Endodermal cell (in vitro differentiated cells): Measurements from ENCODE around the gene CD247. TPM values are rescaled to one million over a fixed set of nuclear protein-coding genes. Genes with fewer than 3 reads are reported as not detected.
A peak's percentile ranks its signal among the peaks of the same experiment; 100 is the strongest.

Experiments used
- DNase-seq: peaks from one replicate; pipeline ENCODE4 v3.0.0-alpha.2; 2017
- H3K27ac ChIP-seq: 2 replicates; pipeline ENCODE4 v1.5.1; 2013; ENCODE audit warnings: mild to moderate bottlenecking, low read depth, low read length, moderate library complexity
- H3K27me3 ChIP-seq: 2 replicates; pipeline ENCODE4 v1.6.1; 2013; ENCODE audit warnings: mild to moderate bottlenecking, low read length, moderate library complexity; ENCODE audit not compliant: insufficient read depth, control insufficient read depth, poor library complexity, severe bottlenecking
- H3K36me3 ChIP-seq: 2 replicates; pipeline ENCODE4 v1.7.0; 2013; ENCODE audit warnings: mild to moderate bottlenecking, low read length, moderate library complexity; ENCODE audit not compliant: control insufficient read depth, insufficient read depth
- H3K4me1 ChIP-seq: one replicate; pipeline ENCODE4 v1.7.0; 2013; ENCODE audit warnings: low read length; ENCODE audit not compliant: control insufficient read depth, insufficient read depth
- H3K4me3 ChIP-seq: 2 replicates; pipeline ENCODE4 v1.5.1; 2013; ENCODE audit warnings: mild to moderate bottlenecking, low read length, moderate library complexity
- H3K9ac ChIP-seq: 2 replicates; pipeline ENCODE4 v1.6.1; 2013; ENCODE audit warnings: mild to moderate bottlenecking, low read length, moderate library complexity; ENCODE audit not compliant: poor library complexity, severe bottlenecking; ENCODE audit errors: extremely low read depth
- H3K9me3 ChIP-seq: 2 replicates; pipeline ENCODE4 v1.6.1; 2013; ENCODE audit warnings: mild to moderate bottlenecking, low read length, moderate library complexity; ENCODE audit not compliant: control insufficient read depth
- H3K27ac Mint-ChIP-seq: 2 replicates; pipeline ENCODE4 v1.8.0; 2020; ENCODE audit warnings: mixed read lengths
- H3K27me3 Mint-ChIP-seq: 2 replicates; pipeline ENCODE4 v1.8.0; 2021; ENCODE audit warnings: mild to moderate bottlenecking, mixed read lengths; ENCODE audit not compliant: insufficient read depth
- H3K36me3 Mint-ChIP-seq: 2 replicates; pipeline ENCODE4 v1.8.0; 2020; ENCODE audit warnings: low read depth, mixed read lengths
- H3K4me1 Mint-ChIP-seq: 2 replicates; pipeline ENCODE4 v1.8.0; 2020; ENCODE audit warnings: mixed read lengths
- H3K4me3 Mint-ChIP-seq: 2 replicates; pipeline ENCODE4 v1.8.0; 2020; ENCODE audit warnings: mild to moderate bottlenecking, moderate library complexity, mixed read lengths
- H3K9me3 Mint-ChIP-seq: 2 replicates; pipeline ENCODE4 v1.8.0; 2020; ENCODE audit warnings: mild to moderate bottlenecking, mixed read lengths
- WGBS, 2 experiments: methylation state at CpG; one replicate each; pipeline versions ENCODE4 v1.1.5 to v1.1.7; 2013; ENCODE audit warnings: missing lambda C conversion rate in 2 of 2, mixed read lengths in 1 of 2; ENCODE audit not compliant: insufficient coverage in 1 of 2, insufficient read length in 1 of 2; 5-methylcytosine and 5-hydroxymethylcytosine counted together
- total RNA-seq, 2 donors: library from RNA; stranded (reverse); fragmentation: NEBNext Ultra II Directional in 1 of 2; extraction: Animal tissue kit (Norgen Biotek cat#: 25700) in 1 of 2; gene quantifications; 2 replicates in 1 of 2; 3 replicates in 1 of 2; pipeline ENCODE4 v1.2.1, GENCODE V29; 2021
- TF ChIP-seq, protein P1 (sequence below): fragments of 200-600 bp; sonication (generic); conservative IDR thresholded peaks from 2 replicates; pipeline ENCODE4 v1.5.0; 2021; ENCODE audit warnings: antibody characterized with exemption, mild to moderate bottlenecking

CD247 gene
- total RNA-seq, 2 donors from 2014 or later: 0.46 to 0.55 TPM

DNA sequence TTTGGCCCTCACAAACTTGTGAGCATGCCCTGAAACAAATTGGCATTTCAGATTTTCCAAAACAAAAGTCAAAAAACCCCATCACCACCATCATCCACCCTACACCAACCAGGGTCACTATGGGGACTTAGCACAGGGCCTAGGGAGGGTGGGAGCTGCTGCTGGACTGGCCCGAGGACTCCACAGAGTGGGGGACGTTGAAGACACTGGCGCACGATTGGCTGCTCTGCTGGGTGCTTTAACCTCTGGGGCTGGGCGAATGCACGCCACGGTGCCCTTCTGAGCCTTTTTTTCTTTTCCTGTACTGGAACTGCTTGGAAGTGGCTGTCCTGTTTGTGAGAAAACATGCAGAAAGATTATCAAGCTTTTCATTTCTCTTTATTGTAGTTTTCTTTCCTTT lies 92.8 kb downstream of the CD247 start:
- DNase-seq: no peak
- no peaks in the 10 kb centered on the region for H3K36me3 Mint-ChIP-seq

DNA sequence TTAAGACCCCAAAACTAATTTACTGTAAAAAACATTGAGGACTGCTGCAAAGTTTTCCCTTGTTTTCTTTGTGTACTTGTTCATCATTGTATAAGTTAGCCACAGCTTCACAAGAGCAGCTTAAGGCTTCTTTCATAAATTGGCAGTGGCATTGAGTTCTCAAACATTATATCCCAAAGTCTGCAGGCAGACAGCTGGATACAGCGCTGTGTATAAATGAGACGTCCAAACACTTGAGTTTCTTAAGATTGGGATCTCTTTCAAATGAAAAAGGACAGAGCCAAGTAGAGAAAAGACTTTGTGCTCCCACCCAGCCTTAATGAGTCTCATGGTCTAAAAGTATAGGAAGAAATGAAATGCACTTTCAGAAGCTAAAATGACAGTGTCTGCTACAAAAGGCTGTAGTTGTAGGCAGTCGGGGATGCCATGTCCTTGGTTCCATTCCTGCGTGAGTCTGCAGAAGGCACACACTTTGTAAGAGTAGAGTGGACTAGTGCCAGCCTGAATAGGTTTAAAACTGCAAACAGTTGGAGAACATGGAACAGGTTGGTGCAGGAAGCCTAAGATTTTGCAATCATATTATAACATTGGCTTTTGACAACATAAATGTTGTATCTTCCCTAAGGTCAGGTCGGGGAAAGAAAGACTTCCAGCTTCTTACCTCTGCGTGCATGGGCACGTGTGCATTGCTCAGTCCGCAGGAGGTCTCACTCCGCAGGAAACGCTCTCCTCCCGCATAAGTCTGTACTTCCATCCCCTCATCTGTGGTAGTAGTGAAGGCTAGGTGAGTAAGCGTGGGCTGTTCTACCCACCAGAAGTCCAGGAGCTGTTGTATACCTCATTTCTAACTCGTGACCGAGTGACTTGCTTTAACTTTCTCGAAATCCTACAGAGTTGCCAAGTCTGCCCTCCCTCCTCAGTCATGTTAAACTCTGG lies 94.4 kb downstream of the CD247 start:
- Mint-ChIP-seq H3K27me3 (no peaks in the 10 kb centered on the region), H3K36me3 (peaks cover 5% of the 10 kb centered on the region), H3K4me1 (peaks cover 32% of the 10 kb centered on the region), H3K27ac (peak overlapping the region; percentile 18), H3K4me3 (no peak overlapping the region), H3K9me3 (no peaks in the 10 kb centered on the region)
- Histone ChIP-seq H3K4me1 (no peaks in the 10 kb centered on the region), H3K9ac (no peak overlapping the region), H3K36me3 (no peaks in the 10 kb centered on the region), H3K27me3 (no peaks in the 10 kb centered on the region), H3K4me3 (no peak overlapping the region), H3K27ac (no peak overlapping the region), H3K9me3 (no peaks in the 10 kb centered on the region)
- WGBS, 2 experiments: 88 to 91% methylated on average over 11 to 15 of the region's 15 CpGs
- TF ChIP-seq, protein P1, sequence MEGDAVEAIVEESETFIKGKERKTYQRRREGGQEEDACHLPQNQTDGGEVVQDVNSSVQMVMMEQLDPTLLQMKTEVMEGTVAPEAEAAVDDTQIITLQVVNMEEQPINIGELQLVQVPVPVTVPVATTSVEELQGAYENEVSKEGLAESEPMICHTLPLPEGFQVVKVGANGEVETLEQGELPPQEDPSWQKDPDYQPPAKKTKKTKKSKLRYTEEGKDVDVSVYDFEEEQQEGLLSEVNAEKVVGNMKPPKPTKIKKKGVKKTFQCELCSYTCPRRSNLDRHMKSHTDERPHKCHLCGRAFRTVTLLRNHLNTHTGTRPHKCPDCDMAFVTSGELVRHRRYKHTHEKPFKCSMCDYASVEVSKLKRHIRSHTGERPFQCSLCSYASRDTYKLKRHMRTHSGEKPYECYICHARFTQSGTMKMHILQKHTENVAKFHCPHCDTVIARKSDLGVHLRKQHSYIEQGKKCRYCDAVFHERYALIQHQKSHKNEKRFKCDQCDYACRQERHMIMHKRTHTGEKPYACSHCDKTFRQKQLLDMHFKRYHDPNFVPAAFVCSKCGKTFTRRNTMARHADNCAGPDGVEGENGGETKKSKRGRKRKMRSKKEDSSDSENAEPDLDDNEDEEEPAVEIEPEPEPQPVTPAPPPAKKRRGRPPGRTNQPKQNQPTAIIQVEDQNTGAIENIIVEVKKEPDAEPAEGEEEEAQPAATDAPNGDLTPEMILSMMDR: no peak
- peak; percentile 41 for DNase-seq

More for the DNA sequence above, 92.8 kb downstream of the CD247 start:
- Mint-ChIP-seq H3K27me3 (no peaks in the 10 kb centered on the region), H3K4me1 (peaks cover 29% of the 10 kb centered on the region), H3K27ac (no peak overlapping the region), H3K9me3 (no peaks in the 10 kb centered on the region), H3K4me3 (no peak overlapping the region)
- H3K4me1 ChIP-seq: no peaks in the 10 kb centered on the region
- no peak overlapping the region for H3K4me3 ChIP-seq
- no peak overlapping the region for H3K27ac ChIP-seq
- no peak overlapping the region for H3K9ac ChIP-seq
- TF ChIP-seq, protein P1: no peak
- no peaks in the 10 kb centered on the region for H3K27me3 ChIP-seq
- no peaks in the 10 kb centered on the region for H3K9me3 ChIP-seq
- WGBS, 2 experiments: 60 to 74% methylated on average over 1 to 7 of the region's 7 CpGs
- H3K36me3 ChIP-seq: no peaks in the 10 kb centered on the region

DNA sequence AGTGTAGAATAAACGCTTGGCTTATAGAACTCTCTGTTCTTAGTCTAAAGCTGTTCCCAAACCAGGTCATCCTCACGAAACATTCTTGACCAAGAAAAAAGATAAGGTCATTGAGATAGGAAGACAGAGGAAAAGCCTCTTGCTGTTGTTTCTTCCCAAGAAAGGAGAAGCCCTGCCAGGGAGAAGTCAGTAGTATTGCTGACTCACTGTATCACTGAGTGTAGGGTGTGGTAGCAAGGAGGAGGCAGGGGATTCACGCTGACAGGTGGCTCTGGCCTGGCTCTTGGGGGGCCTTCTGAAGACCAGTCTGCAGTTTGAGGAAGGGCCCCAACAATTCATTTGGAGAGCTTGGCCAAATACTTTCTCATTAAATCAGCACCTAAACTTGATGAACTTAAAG lies 97.8 kb downstream of the CD247 start:
- H3K9me3 ChIP-seq: no peaks in the 10 kb centered on the region
- no peaks in the 10 kb centered on the region for H3K4me1 ChIP-seq
- TF ChIP-seq, protein P1: no peak
- Mint-ChIP-seq H3K4me1 (peaks cover 20% of the 10 kb centered on the region), H3K27ac (peak overlapping the region; percentile 52), H3K4me3 (no peak overlapping the region), H3K27me3 (no peaks in the 10 kb centered on the region), H3K36me3 (peaks cover 13% of the 10 kb centered on the region), H3K9me3 (no peaks in the 10 kb centered on the region)
- H3K36me3 ChIP-seq: peaks cover 20% of the 10 kb centered on the region
- H3K9ac ChIP-seq: no peak overlapping the region
- WGBS, 2 experiments: 28% methylated on average over 3 of the region's 3 CpGs; no CpG with 5 or more reads in 1 of the 2 experiments
- no peaks in the 10 kb centered on the region for H3K27me3 ChIP-seq
- no peak for DNase-seq
- no peak overlapping the region for H3K27ac ChIP-seq
- no peak overlapping the region for H3K4me3 ChIP-seq
